ENCODE results near the gene DCC.
A peak's percentile ranks its signal among the peaks of the same experiment; 100 is the strongest.

DCC gene

GRCh38 chr18:52888014-52888413 lies 548.0 kb downstream of the DCC start:
- Histone ChIP-seq H3K9me3 (ENCODE audit: control insufficient read depth, low read length) (peaks cover 5% of the 10 kb centered on the region), H3K9ac (ENCODE audit: low read length) (no peak overlapping the region), H3K4me3 (ENCODE audit: low read length) (no peak overlapping the region), H3K27me3 (replicated peaks; ENCODE audit: control insufficient read depth, insufficient read depth, low read length) (no peaks in the 10 kb centered on the region), H3K36me3 (ENCODE audit: control insufficient read depth, insufficient read depth, low read length, severe bottlenecking) (no peaks in the 10 kb centered on the region), H3K4me1 (ENCODE audit: control insufficient read depth, insufficient read depth, low read length) (no peaks in the 10 kb centered on the region)
- no peak for DNase-seq (ENCODE audit: low read depth)

GRCh38 chr18:52894801-52895200 lies 554.8 kb downstream of the DCC start:
- H3K27me3 ChIP-seq (replicated peaks; ENCODE audit: control insufficient read depth, insufficient read depth, low read length): no peaks in the 10 kb centered on the region
- no peaks in the 10 kb centered on the region for H3K9me3 ChIP-seq (ENCODE audit: control insufficient read depth, low read length)
- H3K4me3 ChIP-seq (ENCODE audit: low read length): no peak overlapping the region
- H3K9ac ChIP-seq (ENCODE audit: low read length): no peak overlapping the region
- DNase-seq (ENCODE audit: low read depth): no peak
- H3K36me3 ChIP-seq (ENCODE audit: control insufficient read depth, insufficient read depth, low read length, severe bottlenecking): no peaks in the 10 kb centered on the region
- peaks cover 4% of the 10 kb centered on the region for H3K4me1 ChIP-seq (ENCODE audit: control insufficient read depth, insufficient read depth, low read length)

- DNase-seq (ENCODE audit: low read depth): no peak
- Histone ChIP-seq H3K9me3 (ENCODE audit: control insufficient read depth, low read length) (no peaks in the 10 kb centered on the region), H3K9ac (ENCODE audit: low read length) (no peak overlapping the region)
Observed at GRCh38 chr18:52897611-52898484, 557.9 kb downstream of the DCC start.

GRCh38 chr18:52898485-52899058 lies 558.6 kb downstream of the DCC start:
- no peak overlapping the region for H3K4me3 ChIP-seq (ENCODE audit: low read length)
- H3K4me1 ChIP-seq (ENCODE audit: control insufficient read depth, insufficient read depth, low read length): peaks cover 4% of the 10 kb centered on the region
- H3K36me3 ChIP-seq (ENCODE audit: control insufficient read depth, insufficient read depth, low read length, severe bottlenecking): no peaks in the 10 kb centered on the region
- no peaks in the 10 kb centered on the region for H3K27me3 ChIP-seq (replicated peaks; ENCODE audit: control insufficient read depth, insufficient read depth, low read length)
- no peak overlapping the region for H3K9ac ChIP-seq (ENCODE audit: low read length)
- no peaks in the 10 kb centered on the region for H3K9me3 ChIP-seq (ENCODE audit: control insufficient read depth, low read length)
- no peak for DNase-seq (ENCODE audit: low read depth)

More at GRCh38 chr18:52897611-52898484, 557.9 kb downstream of the DCC start:
- no peaks in the 10 kb centered on the region for H3K27me3 ChIP-seq (replicated peaks; ENCODE audit: control insufficient read depth, insufficient read depth, low read length)
- H3K4me3 ChIP-seq (ENCODE audit: low read length): no peak overlapping the region
- H3K4me1 ChIP-seq (ENCODE audit: control insufficient read depth, insufficient read depth, low read length): peaks cover 4% of the 10 kb centered on the region
- H3K36me3 ChIP-seq (ENCODE audit: control insufficient read depth, insufficient read depth, low read length, severe bottlenecking): no peaks in the 10 kb centered on the region

- Histone ChIP-seq H3K9ac (ENCODE audit: low read length) (no peak overlapping the region), H3K27me3 (replicated peaks; ENCODE audit: control insufficient read depth, insufficient read depth, low read length) (no peaks in the 10 kb centered on the region), H3K4me3 (ENCODE audit: low read length) (no peak overlapping the region), H3K9me3 (ENCODE audit: control insufficient read depth, low read length) (no peaks in the 10 kb centered on the region), H3K4me1 (ENCODE audit: control insufficient read depth, insufficient read depth, low read length) (peaks cover 4% of the 10 kb centered on the region), H3K36me3 (ENCODE audit: control insufficient read depth, insufficient read depth, low read length, severe bottlenecking) (no peaks in the 10 kb centered on the region)
- no peak for DNase-seq (ENCODE audit: low read depth)
Observed at GRCh38 chr18:52902188-52902587, 562.2 kb downstream of the DCC start.

GRCh38 chr18:52903857-52904256 lies 563.9 kb downstream of the DCC start:
- Histone ChIP-seq H3K9me3 (ENCODE audit: control insufficient read depth, low read length) (no peaks in the 10 kb centered on the region), H3K4me1 (ENCODE audit: control insufficient read depth, insufficient read depth, low read length) (no peaks in the 10 kb centered on the region), H3K36me3 (ENCODE audit: control insufficient read depth, insufficient read depth, low read length, severe bottlenecking) (no peaks in the 10 kb centered on the region), H3K27me3 (replicated peaks; ENCODE audit: control insufficient read depth, insufficient read depth, low read length) (no peaks in the 10 kb centered on the region), H3K9ac (ENCODE audit: low read length) (no peak overlapping the region), H3K4me3 (ENCODE audit: low read length) (no peak overlapping the region)
- peak; percentile 30 for DNase-seq (ENCODE audit: low read depth)

- DNase-seq (ENCODE audit: low read depth): no peak
- Histone ChIP-seq H3K9ac (ENCODE audit: low read length) (no peak overlapping the region), H3K4me1 (ENCODE audit: control insufficient read depth, insufficient read depth, low read length) (no peaks in the 10 kb centered on the region), H3K27me3 (replicated peaks; ENCODE audit: control insufficient read depth, insufficient read depth, low read length) (no peaks in the 10 kb centered on the region), H3K9me3 (ENCODE audit: control insufficient read depth, low read length) (no peaks in the 10 kb centered on the region), H3K4me3 (ENCODE audit: low read length) (peak overlapping the region; percentile 32), H3K36me3 (ENCODE audit: control insufficient read depth, insufficient read depth, low read length, severe bottlenecking) (no peaks in the 10 kb centered on the region)
Observed at GRCh38 chr18:52907543-52908308, 567.7 kb downstream of the DCC start.

- no peaks in the 10 kb centered on the region for H3K4me1 ChIP-seq (ENCODE audit: control insufficient read depth, insufficient read depth, low read length)
- H3K27me3 ChIP-seq (replicated peaks; ENCODE audit: control insufficient read depth, insufficient read depth, low read length): no peaks in the 10 kb centered on the region
- H3K9ac ChIP-seq (ENCODE audit: low read length): no peak overlapping the region
- H3K36me3 ChIP-seq (ENCODE audit: control insufficient read depth, insufficient read depth, low read length, severe bottlenecking): no peaks in the 10 kb centered on the region
- no peak for DNase-seq (ENCODE audit: low read depth)
- no peak overlapping the region for H3K4me3 ChIP-seq (ENCODE audit: low read length)
- no peaks in the 10 kb centered on the region for H3K9me3 ChIP-seq (ENCODE audit: control insufficient read depth, low read length)
Observed at GRCh38 chr18:52914148-52914547, 574.2 kb downstream of the DCC start.

- Histone ChIP-seq H3K4me3 (ENCODE audit: low read length) (no peak overlapping the region), H3K4me1 (ENCODE audit: control insufficient read depth, insufficient read depth, low read length) (no peaks in the 10 kb centered on the region), H3K27me3 (replicated peaks; ENCODE audit: control insufficient read depth, insufficient read depth, low read length) (no peaks in the 10 kb centered on the region), H3K9me3 (ENCODE audit: control insufficient read depth, low read length) (no peaks in the 10 kb centered on the region), H3K9ac (ENCODE audit: low read length) (no peak overlapping the region), H3K36me3 (ENCODE audit: control insufficient read depth, insufficient read depth, low read length, severe bottlenecking) (no peaks in the 10 kb centered on the region)
- DNase-seq (ENCODE audit: low read depth): no peak
Observed at GRCh38 chr18:52920665-52921064, 580.7 kb downstream of the DCC start.

GRCh38 chr18:52933356-52933755 lies 593.4 kb downstream of the DCC start:
- no peaks in the 10 kb centered on the region for H3K9me3 ChIP-seq (ENCODE audit: control insufficient read depth, low read length)
- no peak overlapping the region for H3K4me3 ChIP-seq (ENCODE audit: low read length)
- no peaks in the 10 kb centered on the region for H3K4me1 ChIP-seq (ENCODE audit: control insufficient read depth, insufficient read depth, low read length)
- DNase-seq (ENCODE audit: low read depth): no peak
- no peaks in the 10 kb centered on the region for H3K36me3 ChIP-seq (ENCODE audit: control insufficient read depth, insufficient read depth, low read length, severe bottlenecking)
- no peak overlapping the region for H3K9ac ChIP-seq (ENCODE audit: low read length)
- H3K27me3 ChIP-seq (replicated peaks; ENCODE audit: control insufficient read depth, insufficient read depth, low read length): no peaks in the 10 kb centered on the region

- Histone ChIP-seq H3K4me1 (ENCODE audit: control insufficient read depth, insufficient read depth, low read length) (no peaks in the 10 kb centered on the region), H3K4me3 (ENCODE audit: low read length) (no peak overlapping the region), H3K36me3 (ENCODE audit: control insufficient read depth, insufficient read depth, low read length, severe bottlenecking) (no peaks in the 10 kb centered on the region), H3K27me3 (replicated peaks; ENCODE audit: control insufficient read depth, insufficient read depth, low read length) (no peaks in the 10 kb centered on the region), H3K9ac (ENCODE audit: low read length) (no peak overlapping the region), H3K9me3 (ENCODE audit: control insufficient read depth, low read length) (no peaks in the 10 kb centered on the region)
- DNase-seq (ENCODE audit: low read depth): peak; percentile 42
Observed at GRCh38 chr18:52936931-52937330, 596.9 kb downstream of the DCC start.

Data from adipocyte (in vitro differentiated cells).